ENCODE results near the gene CASD1.

GRCh38 chr7:94578614-94579013, 69.0 kb downstream of the CASD1 start:
- TF ChIP-seq POLR2A (IDR thresholded peaks at IDR 0.05) (no peak), CTCF (IDR thresholded peaks at IDR 0.05) (no peak)

Measured in testis (tissue), 2 donors.